GM18858 (cell line): ENCODE results near the gene DBR1.

Source experiments
- ATAC-seq: cut with Tn5 transposase; IDR thresholded peaks from one replicate; pipeline ENCODE4 v1.9.1; 2021; ENCODE audit not compliant: unreplicated experiment

DBR1 gene

GRCh38 chr3:138125548-138126221 is 49.0 kb downstream of the DBR1 start:
- no peak for ATAC-seq

GRCh38 chr3:138124706-138125355 is 49.9 kb downstream of the DBR1 start:
- ATAC-seq: no peak

GRCh38 chr3:138124188-138124587 is 50.5 kb downstream of the DBR1 start:
- no peak for ATAC-seq

- ATAC-seq: no peak
Measured at GRCh38 chr3:138119423-138119766, 55.3 kb downstream of the DBR1 start.

- no peak for ATAC-seq
Measured at GRCh38 chr3:138118612-138119422, 55.9 kb downstream of the DBR1 start.

GRCh38 chr3:138114988-138115971 is 59.4 kb downstream of the DBR1 start, which contains the start of gene DZIP1L:
Gene DZIP1L (minus strand): TSS chr3:138115608. CDS start chr3:138103971, 11,637 bp downstream.
- ATAC-seq: no peak

GRCh38 chr3:138114431-138114918 is 60.2 kb downstream of the DBR1 start:
- no peak for ATAC-seq

GRCh38 chr3:138113326-138113725 is 61.4 kb downstream of the DBR1 start:
- no peak for ATAC-seq

GRCh38 chr3:138112362-138112761 is 62.4 kb downstream of the DBR1 start:
- ATAC-seq: no peak
